H1 (cell line): ENCODE measurements around the gene PSMB11.

Experiments
- CBX5 ChIP-seq: fragments of 300-800, 300-1000 bp; sonication (generic); IDR thresholded peaks from 2 replicates; pipeline ENCODE4 v1.7.1; 2016; ENCODE audit warnings: antibody characterized with exemption, low read length, low read depth
- GABPA ChIP-seq: IDR thresholded peaks from 2 replicates; pipeline ENCODE4 v1.6.1; 2011; ENCODE audit warnings: mild to moderate bottlenecking, low read length, moderate library complexity, borderline replicate concordance; ENCODE audit not compliant: insufficient read depth
- JUN ChIP-seq: IDR thresholded peaks from 2 replicates; pipeline ENCODE4 v1.6.1; 2011; ENCODE audit warnings: low read depth, mild to moderate bottlenecking, improper control_type of control experiment, low read length
- JUND ChIP-seq: IDR thresholded peaks from 2 replicates; pipeline ENCODE4 v1.6.1; 2011; ENCODE audit warnings: mild to moderate bottlenecking, improper control_type of control experiment, low read length
- POLR2A ChIP-seq, 2 experiments: IDR thresholded peaks; 1 replicate in 1 of 2; 2 replicates in 1 of 2; pipeline ENCODE4 v1.6.1; 2011; ENCODE audit warnings: low read depth in 2 of 2, low read length in 2 of 2, mild to moderate bottlenecking in 2 of 2; ENCODE audit errors: control extremely low read depth in 1 of 2
- POLR2AphosphoS5 ChIP-seq: IDR thresholded peaks from 2 replicates; pipeline ENCODE4 v1.6.1; 2011; ENCODE audit warnings: low read depth, low read length
- RAD21 ChIP-seq, 2 experiments: IDR thresholded peaks in 1 of 2; conservative IDR thresholded peaks in 1 of 2; 2 replicates each; pipeline ENCODE4 v1.6.1; 2011; ENCODE audit warnings: low read depth in 2 of 2, low read length in 2 of 2, improper control_type of control experiment in 1 of 2, inconsistent platforms in 1 of 2, mild to moderate bottlenecking in 1 of 2, moderate library complexity in 1 of 2
- RFX5 ChIP-seq: IDR thresholded peaks from 2 replicates; pipeline ENCODE4 v1.6.1; 2011; ENCODE audit warnings: low read depth, low read length, improper control_type of control experiment, borderline replicate concordance
- SIN3A ChIP-seq, 2 experiments: IDR thresholded peaks in 1 of 2; conservative IDR thresholded peaks in 1 of 2; 2 replicates each; pipeline ENCODE4 v1.6.1; 2011 to 2012; ENCODE audit warnings: low read length in 2 of 2, improper control_type of control experiment in 1 of 2, low read depth in 1 of 2, mild to moderate bottlenecking in 1 of 2
- SUZ12 ChIP-seq: fragments of 200-600 bp; sonication (generic); IDR thresholded peaks from 2 replicates; pipeline ENCODE4 v1.6.1; 2012; ENCODE audit warnings: mild to moderate bottlenecking, inconsistent platforms, low read length, moderate library complexity, mixed read lengths
- YY1 ChIP-seq: IDR thresholded peaks from 2 replicates; pipeline ENCODE4 v1.6.1; 2011; ENCODE audit warnings: low read depth, mild to moderate bottlenecking, low read length
- TF ChIP-seq, protein P1 (sequence below), 3 experiments: IDR thresholded peaks; 1 replicate in 2 of 3; 2 replicates in 1 of 3; pipeline versions ENCODE4 v1.5.1 to v1.6.1; 2011; ENCODE audit warnings: low read length in 3 of 3, mild to moderate bottlenecking in 3 of 3, inconsistent platforms in 2 of 3, low read depth in 1 of 3, moderate library complexity in 1 of 3; ENCODE audit not compliant: insufficient read depth in 1 of 3; ENCODE audit errors: control extremely low read depth in 1 of 3
- TF ChIP-seq, protein P2 (sequence below): IDR thresholded peaks from 2 replicates; pipeline ENCODE4 v1.6.1; 2011; ENCODE audit warnings: low read length, improper control_type of control experiment
- TF ChIP-seq, protein P3 (sequence below): IDR thresholded peaks from 2 replicates; pipeline ENCODE4 v1.6.1; 2011; ENCODE audit warnings: low read depth, mild to moderate bottlenecking, low read length; ENCODE audit not compliant: insufficient read depth

DNA sequence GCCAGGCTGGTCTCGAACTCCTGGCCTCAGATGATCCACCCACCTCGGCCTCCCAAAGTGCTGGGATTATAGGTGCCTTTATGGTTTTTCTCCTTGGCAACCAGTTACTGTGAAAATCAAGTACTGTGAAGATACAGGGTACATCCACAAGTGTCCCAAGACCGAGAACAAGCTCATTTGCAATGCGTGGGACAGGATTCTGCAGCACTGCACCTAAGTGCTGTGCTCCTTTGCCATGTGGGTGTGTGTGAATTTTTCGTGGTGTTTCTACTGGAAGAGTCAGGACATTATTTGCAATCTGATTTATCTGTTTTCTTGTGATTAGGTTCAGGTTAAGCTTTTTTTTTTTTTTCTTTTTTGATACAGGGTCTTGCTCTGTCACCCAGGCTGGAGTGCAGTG is 24.9 kb upstream of the PSMB11 start:
- TF ChIP-seq RAD21 (IDR thresholded peaks at IDR 0.05 in 1 of 2, conservative IDR thresholded peaks at IDR 0.05 in 1 of 2; ENCODE audit: low read depth in 2 of 2, low read length in 2 of 2) (no peak), SIN3A (conservative IDR thresholded peaks at IDR 0.05 in 1 of 2, IDR thresholded peaks at IDR 0.05 in 1 of 2; ENCODE audit: low read depth in 1 of 2, low read length in 2 of 2) (no peak), POLR2AphosphoS5 (no peak), POLR2A (IDR thresholded peaks at IDR 0.05; ENCODE audit: control extremely low read depth in 1 of 2, low read depth in 2 of 2, low read length in 2 of 2) (no peak), GABPA (no peak), JUND (no peak), SUZ12 (no peak), JUN (no peak), RFX5 (no peak), YY1 (no peak), CBX5 (no peak)
- TF ChIP-seq, protein P1, sequence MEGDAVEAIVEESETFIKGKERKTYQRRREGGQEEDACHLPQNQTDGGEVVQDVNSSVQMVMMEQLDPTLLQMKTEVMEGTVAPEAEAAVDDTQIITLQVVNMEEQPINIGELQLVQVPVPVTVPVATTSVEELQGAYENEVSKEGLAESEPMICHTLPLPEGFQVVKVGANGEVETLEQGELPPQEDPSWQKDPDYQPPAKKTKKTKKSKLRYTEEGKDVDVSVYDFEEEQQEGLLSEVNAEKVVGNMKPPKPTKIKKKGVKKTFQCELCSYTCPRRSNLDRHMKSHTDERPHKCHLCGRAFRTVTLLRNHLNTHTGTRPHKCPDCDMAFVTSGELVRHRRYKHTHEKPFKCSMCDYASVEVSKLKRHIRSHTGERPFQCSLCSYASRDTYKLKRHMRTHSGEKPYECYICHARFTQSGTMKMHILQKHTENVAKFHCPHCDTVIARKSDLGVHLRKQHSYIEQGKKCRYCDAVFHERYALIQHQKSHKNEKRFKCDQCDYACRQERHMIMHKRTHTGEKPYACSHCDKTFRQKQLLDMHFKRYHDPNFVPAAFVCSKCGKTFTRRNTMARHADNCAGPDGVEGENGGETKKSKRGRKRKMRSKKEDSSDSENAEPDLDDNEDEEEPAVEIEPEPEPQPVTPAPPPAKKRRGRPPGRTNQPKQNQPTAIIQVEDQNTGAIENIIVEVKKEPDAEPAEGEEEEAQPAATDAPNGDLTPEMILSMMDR (IDR thresholded peaks at IDR 0.05; ENCODE audit: control extremely low read depth in 1 of 3, insufficient read depth in 1 of 3, low read depth in 1 of 3, low read length in 3 of 3) = no peak
- TF ChIP-seq, protein P2, sequence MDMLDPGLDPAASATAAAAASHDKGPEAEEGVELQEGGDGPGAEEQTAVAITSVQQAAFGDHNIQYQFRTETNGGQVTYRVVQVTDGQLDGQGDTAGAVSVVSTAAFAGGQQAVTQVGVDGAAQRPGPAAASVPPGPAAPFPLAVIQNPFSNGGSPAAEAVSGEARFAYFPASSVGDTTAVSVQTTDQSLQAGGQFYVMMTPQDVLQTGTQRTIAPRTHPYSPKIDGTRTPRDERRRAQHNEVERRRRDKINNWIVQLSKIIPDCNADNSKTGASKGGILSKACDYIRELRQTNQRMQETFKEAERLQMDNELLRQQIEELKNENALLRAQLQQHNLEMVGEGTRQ = no peak
- TF ChIP-seq, protein P3, sequence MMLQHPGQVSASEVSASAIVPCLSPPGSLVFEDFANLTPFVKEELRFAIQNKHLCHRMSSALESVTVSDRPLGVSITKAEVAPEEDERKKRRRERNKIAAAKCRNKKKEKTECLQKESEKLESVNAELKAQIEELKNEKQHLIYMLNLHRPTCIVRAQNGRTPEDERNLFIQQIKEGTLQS = no peak
